Measurements from ENCODE around the gene TSPYL2.

TSPYL2 gene

GRCh38 chrX:53081925-53082772, at the start of gene TSPYL2:
Gene TSPYL2, plus strand, starts transcription at chrX:53082367. Its CDS starts 132 bp downstream, at chrX:53082499.
- peak; percentile 91 for DNase-seq

- DNase-seq, result no peak
These were observed 46.0 kb upstream of the TSPYL2 start for GRCh38 chrX:53036149-53036548.

GRCh38 chrX:53039236-53039635, 42.9 kb upstream of the TSPYL2 start:
- DNase-seq, result no peak

- no peak for DNase-seq
These were observed 37.2 kb upstream of the TSPYL2 start for GRCh38 chrX:53044995-53045394.

GRCh38 chrX:53047228-53047627, 34.9 kb upstream of the TSPYL2 start:
- no peak for DNase-seq

GRCh38 chrX:53048169-53049126, 33.7 kb upstream of the TSPYL2 start, which contains the start of gene GPR173:
Gene GPR173, plus strand, starts transcription at chrX:53048789. Its CDS starts 27,833 bp downstream, at chrX:53076622.
- peak; percentile 62 for DNase-seq

- DNase-seq, result no peak
These were observed 33.0 kb upstream of the TSPYL2 start for GRCh38 chrX:53049127-53049517.

- no peak for DNase-seq
These were observed 31.3 kb upstream of the TSPYL2 start for GRCh38 chrX:53050841-53051240.

GRCh38 chrX:53055244-53055849, 26.8 kb upstream of the TSPYL2 start:
- no peak for DNase-seq

- no peak for DNase-seq
These were observed 25.9 kb upstream of the TSPYL2 start for GRCh38 chrX:53056292-53056691.

- no peak for DNase-seq
These were observed 17.1 kb upstream of the TSPYL2 start for GRCh38 chrX:53065104-53065503.

GRCh38 chrX:53071064-53071463, 11.1 kb upstream of the TSPYL2 start:
- DNase-seq, result no peak

- DNase-seq, result peak; percentile 62
These were observed 10.4 kb upstream of the TSPYL2 start for GRCh38 chrX:53071604-53072417.

GRCh38 chrX:53072418-53073114, 9.6 kb upstream of the TSPYL2 start:
- DNase-seq, result no peak

- DNase-seq, result peak; percentile 19
These were observed 9.0 kb upstream of the TSPYL2 start for GRCh38 chrX:53073115-53073586.

GRCh38 chrX:53075011-53075410, 7.2 kb upstream of the TSPYL2 start:
- no peak for DNase-seq

GRCh38 chrX:53076671-53077070, 5.5 kb upstream of the TSPYL2 start:
- DNase-seq, result no peak

- no peak for DNase-seq
These were observed 4.7 kb upstream of the TSPYL2 start for GRCh38 chrX:53077207-53078197.

GRCh38 chrX:53078943-53079342, 3.2 kb upstream of the TSPYL2 start:
- no peak for DNase-seq
